GM12891 (cell line): ENCODE data around the gene NBEA.

Experiments used
- POLR2A ChIP-seq: IDR thresholded peaks from 2 replicates; pipeline ENCODE4 v1.6.1; 2011; ENCODE audit warnings: low read depth, low read length, control low read depth
- POLR2AphosphoS5 ChIP-seq: IDR thresholded peaks from 2 replicates; pipeline ENCODE4 v1.6.1; 2011; ENCODE audit warnings: low read depth, low read length, control low read depth
- POU2F2 ChIP-seq: IDR thresholded peaks from 2 replicates; pipeline ENCODE4 v1.6.1; 2011; ENCODE audit warnings: low read depth, mild to moderate bottlenecking, control low read depth, low read length, moderate library complexity
- SPI1 ChIP-seq: IDR thresholded peaks from 2 replicates; pipeline ENCODE4 v1.6.1; 2011; ENCODE audit warnings: low read depth, low read length, control low read depth
- TAF1 ChIP-seq: IDR thresholded peaks from 2 replicates; pipeline ENCODE4 v1.6.1; 2011; ENCODE audit warnings: low read depth, low read length, control low read depth

DNA sequence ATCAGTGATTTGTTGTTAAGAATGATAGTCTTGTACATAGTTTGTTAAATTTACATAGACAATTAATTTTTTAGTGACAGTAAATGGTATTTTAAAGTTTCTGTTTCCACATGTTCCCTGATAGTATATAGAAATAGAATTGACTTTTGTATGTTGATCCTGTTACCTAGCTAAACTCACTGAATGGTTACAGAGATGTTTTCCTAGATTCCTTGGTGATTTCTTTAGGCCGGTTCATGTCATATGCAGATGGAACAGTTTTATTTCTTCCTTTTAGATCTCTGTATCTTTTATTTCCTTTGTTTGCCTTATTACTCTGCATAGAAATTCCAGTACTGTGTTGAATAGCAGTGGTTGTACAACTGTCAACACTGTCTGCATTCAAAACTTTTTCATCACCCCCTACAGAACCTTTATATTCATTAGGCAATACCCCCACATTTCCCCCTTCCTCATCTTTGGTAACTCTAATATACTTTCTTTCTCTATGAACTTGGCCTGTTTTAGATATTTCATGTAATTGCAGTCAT lies 86.3 kb downstream of the NBEA start:
- no peak for TF ChIP-seq TAF1
- TF ChIP-seq POLR2AphosphoS5 = no peak
- no peak for TF ChIP-seq POLR2A
- TF ChIP-seq SPI1 = no peak
- no peak for TF ChIP-seq POU2F2
